ENCODE results near the gene ATP5F1E. TPM values are rescaled to one million over a fixed set of nuclear protein-coding genes. Genes with fewer than 3 reads are reported as not detected.

Gene ATP5F1E
- total and polyA plus RNA-seq, 10 of the 15 experiments (the other 5 are each of a cell fraction or from before 2014, with no cell fraction given), result 49.0 to 407 (median 117) TPM

DNA sequence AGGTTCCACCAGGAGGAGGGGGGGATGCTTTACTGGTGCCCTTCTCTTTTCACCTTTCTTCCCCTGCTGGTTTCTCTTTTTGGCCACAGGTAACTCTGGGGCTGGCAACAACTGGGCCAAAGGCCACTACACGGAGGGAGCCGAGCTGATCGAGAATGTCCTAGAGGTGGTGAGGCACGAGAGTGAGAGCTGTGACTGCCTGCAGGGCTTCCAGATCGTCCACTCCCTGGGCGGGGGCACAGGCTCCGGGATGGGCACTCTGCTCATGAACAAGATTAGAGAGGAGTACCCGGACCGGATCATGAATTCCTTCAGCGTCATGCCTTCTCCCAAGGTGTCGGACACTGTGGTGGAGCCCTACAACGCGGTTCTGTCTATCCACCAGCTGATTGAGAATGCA lies 8.5 kb downstream of the ATP5F1E start:
- no peak for ATAC-seq
- FAIRE-seq, result no peak
- no peak overlapping the region for H3K27ac ChIP-seq (ENCODE audit: control insufficient read depth, insufficient read depth)
- H3K79me2 ChIP-seq (ENCODE audit: control insufficient read depth, insufficient read depth, low read length), result peaks cover 19% of the 10 kb centered on the region
- peaks cover 12 to 30% of the 10 kb centered on the region in 2 experiments for H3K36me3 ChIP-seq (ENCODE audit: control insufficient read depth in 2 of 2, insufficient read depth in 2 of 2, low read length in 1 of 2)
- no peak overlapping the region for H2AFZ ChIP-seq (ENCODE audit: control insufficient read depth, low read depth, low read length)
- H3K4me1 ChIP-seq (ENCODE audit: control insufficient read depth, insufficient read depth, low read length), result no peaks in the 10 kb centered on the region
- no peak overlapping the region for H3K4me2 ChIP-seq (ENCODE audit: control insufficient read depth, insufficient read depth)
- in situ Hi-C loops (cut with MboI), result no loop called here
- ChIA-PET CTCF (no interaction called here), RAD21 (ENCODE audit: unreplicated experiment) (interaction anchor here (0.7 kb wide), 1 partner anchor 42 kb away, joined by 4 read pairs; no protein-coding TSS in a partner anchor), SMC1A (ENCODE audit: uncharacterized antibody, unreplicated experiment) (no interaction called here), POLR2A (interaction anchor here (0.6 kb wide), 1 partner anchor 9 kb away, joined by 3 read pairs; the partner anchor contains the start of gene ATP5F1E)
- no peaks in the 10 kb centered on the region for H4K20me1 ChIP-seq (ENCODE audit: control insufficient read depth, insufficient read depth)
- 90% methylated on average over 13 of the region's 13 CpGs for WGBS (ENCODE audit: insufficient coverage, insufficient replicate concordance, low lambda C conversion rate, missing lambda C conversion rate)
- no peak overlapping the region for H3K4me3 ChIP-seq
- no TSS peak for BruUV-seq (replicated peaks)
- no peak overlapping the region for H3K9ac ChIP-seq (ENCODE audit: control insufficient read depth, insufficient read depth, low read length)
- H3K27me3 ChIP-seq (replicated peaks in 1 of 2; ENCODE audit: control insufficient read depth in 2 of 2, insufficient read depth in 2 of 2, low read length in 1 of 2), result no peaks in the 10 kb centered on the region
- DNase-seq (ENCODE audit: low read depth, low spot score), result no peak
- intact Hi-C loops (cut with micrococcal nuclease; ENCODE audit: unreplicated experiment), result no loop called here
- no peaks in the 10 kb centered on the region for H3K9me3 ChIP-seq (replicated peaks; ENCODE audit: control insufficient read depth, insufficient read depth, low read length)
- TF ChIP-seq, protein P1, sequence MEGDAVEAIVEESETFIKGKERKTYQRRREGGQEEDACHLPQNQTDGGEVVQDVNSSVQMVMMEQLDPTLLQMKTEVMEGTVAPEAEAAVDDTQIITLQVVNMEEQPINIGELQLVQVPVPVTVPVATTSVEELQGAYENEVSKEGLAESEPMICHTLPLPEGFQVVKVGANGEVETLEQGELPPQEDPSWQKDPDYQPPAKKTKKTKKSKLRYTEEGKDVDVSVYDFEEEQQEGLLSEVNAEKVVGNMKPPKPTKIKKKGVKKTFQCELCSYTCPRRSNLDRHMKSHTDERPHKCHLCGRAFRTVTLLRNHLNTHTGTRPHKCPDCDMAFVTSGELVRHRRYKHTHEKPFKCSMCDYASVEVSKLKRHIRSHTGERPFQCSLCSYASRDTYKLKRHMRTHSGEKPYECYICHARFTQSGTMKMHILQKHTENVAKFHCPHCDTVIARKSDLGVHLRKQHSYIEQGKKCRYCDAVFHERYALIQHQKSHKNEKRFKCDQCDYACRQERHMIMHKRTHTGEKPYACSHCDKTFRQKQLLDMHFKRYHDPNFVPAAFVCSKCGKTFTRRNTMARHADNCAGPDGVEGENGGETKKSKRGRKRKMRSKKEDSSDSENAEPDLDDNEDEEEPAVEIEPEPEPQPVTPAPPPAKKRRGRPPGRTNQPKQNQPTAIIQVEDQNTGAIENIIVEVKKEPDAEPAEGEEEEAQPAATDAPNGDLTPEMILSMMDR (IDR thresholded peaks at IDR 0.05 in 2 of 3, conservative IDR thresholded peaks at IDR 0.05 in 1 of 3; ENCODE audit: control insufficient read depth in 2 of 3, extremely low read depth in 1 of 3, insufficient read depth in 1 of 3, low read depth in 3 of 3, low read length in 3 of 3), result no peak
- no peak for TF ChIP-seq TAF1 (IDR thresholded peaks at IDR 0.05; ENCODE audit: borderline replicate concordance, low read depth, low read length)
- no peak for TF ChIP-seq FOS (IDR thresholded peaks at IDR 0.05; ENCODE audit: borderline replicate concordance, extremely low read depth, insufficient read length)
- no peak for TF ChIP-seq RELA (IDR thresholded peaks at IDR 0.05; ENCODE audit: borderline replicate concordance, partially characterized antibody)
- no peak for TF ChIP-seq RBBP5 (conservative IDR thresholded peaks at IDR 0.05)
- TF ChIP-seq MYB (IDR thresholded peaks at IDR 0.05; ENCODE audit: borderline replicate concordance, low read depth, low read length), result no peak
- no peak for TF ChIP-seq RB1 (IDR thresholded peaks at IDR 0.05; ENCODE audit: borderline replicate concordance)
- no peak for TF ChIP-seq POLR2AphosphoS2 (IDR thresholded peaks at IDR 0.05; ENCODE audit: low read depth, low read length)

Measured in GM12878 (cell line).